HS-27A (cell line): ENCODE results near the gene ABI3.

Experiments used
- DNase-seq: peaks from one replicate; pipeline ENCODE4 v3.0.0-alpha.2; 2012; ENCODE audit warnings: low read depth, missing footprints

The ABI3 gene

DNA sequence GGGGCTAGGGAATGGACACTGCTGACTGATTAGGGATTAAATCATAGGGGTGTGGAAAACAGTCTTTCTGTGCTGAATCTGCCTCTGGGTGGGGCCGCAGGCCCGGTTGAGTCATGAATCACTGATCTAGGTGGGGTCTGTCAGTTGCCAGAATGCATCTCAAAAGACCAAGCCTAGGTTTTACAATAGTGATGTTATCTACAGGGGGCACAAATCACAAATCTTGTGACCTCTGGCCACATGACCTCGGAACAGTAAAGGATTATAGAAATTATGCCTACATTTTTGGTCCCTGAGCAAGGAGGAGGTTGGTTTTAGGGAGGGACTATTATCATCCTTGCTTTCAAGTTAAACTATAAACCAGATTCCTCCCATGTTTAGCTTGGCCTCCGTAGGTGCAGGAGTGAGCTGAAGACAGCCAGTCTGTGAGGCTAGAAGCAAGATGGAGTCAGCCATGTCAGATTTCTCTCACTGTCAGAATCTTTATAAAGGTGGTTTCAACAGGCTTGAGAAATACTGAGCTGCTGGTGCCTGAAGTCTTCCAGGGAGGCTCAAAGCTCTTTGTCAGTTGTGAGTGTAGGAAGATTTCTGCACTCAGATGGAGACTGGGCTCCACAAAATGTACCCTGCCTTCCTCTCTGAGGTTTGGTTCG is 13.0 kb upstream of the ABI3 start:
- DNase-seq, result no peak

DNA sequence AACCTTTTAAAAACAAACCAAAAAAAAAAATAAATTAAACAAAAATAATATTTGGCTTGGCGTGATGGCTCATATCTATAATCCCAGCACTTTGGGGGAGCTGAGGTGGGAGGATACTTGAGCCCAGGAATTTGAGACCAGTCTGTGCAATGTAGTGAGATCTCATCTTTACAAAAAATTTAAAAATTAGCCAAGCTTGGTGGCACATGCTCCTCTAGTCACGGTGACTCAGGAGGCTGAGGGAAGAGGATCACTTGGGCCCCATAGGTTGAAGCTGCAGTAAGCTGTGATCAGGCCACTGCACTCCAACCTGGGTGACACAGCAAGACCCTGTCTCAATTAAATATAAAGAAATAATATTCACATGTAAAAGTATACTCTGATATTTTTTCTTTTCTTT is 12.3 kb upstream of the ABI3 start:
- no peak for DNase-seq

DNA sequence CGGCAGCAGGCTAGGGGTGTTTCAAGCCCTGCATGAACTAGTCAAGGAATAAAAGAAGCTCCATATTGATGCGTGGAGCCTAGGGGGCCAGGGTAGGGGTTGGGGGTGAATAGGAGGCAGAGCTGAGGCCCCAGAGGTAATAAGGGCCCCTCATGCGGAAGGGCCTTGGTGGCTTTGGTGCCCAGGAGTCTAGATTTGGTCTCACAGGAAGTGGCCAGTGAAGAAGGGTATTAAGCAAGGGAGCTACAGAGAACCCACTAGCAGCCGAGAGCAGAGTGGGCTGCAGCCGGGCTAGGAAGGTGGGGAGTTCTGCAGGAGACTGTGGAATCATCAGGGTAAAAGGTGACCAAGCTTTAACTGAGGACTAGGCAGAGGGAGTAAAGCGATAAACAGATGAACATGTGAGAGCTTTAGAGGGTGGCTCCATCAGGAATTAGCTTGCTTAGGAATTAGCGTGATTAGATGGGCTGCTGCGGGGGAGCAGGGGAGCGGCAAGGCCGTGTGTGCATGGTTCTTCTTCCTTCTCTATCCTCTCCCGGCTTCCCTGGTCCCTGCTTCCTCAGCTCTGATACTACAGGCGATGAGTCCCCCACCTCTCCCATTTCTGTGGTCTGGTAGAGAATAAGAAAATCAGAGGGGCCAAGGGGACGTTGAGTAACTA is 10.0 kb upstream of the ABI3 start:
- no peak for DNase-seq

DNA sequence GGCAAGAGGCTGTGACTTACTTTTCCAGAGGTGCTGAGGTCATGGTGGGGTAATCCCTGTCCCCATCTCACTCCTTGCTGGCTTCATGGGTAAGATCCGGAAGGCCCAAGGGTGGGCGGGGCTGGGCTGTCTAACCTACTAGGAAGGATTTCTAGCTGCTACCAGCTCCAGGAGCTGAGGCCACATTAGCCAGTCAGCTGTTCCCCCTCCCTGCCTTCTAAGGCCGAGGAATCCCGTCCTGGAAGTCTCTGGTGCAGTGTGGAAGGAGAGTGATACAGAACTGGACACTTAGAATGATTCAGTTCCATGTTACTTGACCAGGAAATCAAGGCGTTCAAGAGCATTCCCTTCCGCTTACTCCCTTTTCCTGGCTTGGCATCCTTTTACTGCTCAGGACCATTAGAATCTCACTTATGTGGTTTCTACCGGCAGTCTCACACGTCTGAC is 9.0 kb upstream of the ABI3 start:
- DNase-seq, result no peak

DNA sequence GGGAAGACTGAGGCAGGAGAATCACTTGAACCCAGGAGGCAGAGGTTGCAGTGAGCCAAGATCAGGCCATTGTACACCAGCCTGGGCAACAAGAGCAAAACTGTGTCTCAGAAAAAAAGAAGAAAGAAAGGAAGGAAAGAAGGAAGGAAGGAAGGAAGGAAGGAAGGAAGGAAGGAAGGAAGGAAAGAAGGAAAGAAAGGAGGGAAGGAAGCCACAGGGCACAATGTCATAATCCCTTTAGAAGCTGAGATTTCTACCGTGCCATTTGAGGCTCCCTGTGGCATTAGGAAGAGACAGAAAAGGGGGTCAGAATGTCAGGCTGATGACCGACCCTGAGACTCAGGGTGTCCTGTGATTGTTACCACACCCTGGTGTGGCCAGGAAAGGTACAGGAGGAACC is 6.7 kb upstream of the ABI3 start:
- DNase-seq, result no peak

DNA sequence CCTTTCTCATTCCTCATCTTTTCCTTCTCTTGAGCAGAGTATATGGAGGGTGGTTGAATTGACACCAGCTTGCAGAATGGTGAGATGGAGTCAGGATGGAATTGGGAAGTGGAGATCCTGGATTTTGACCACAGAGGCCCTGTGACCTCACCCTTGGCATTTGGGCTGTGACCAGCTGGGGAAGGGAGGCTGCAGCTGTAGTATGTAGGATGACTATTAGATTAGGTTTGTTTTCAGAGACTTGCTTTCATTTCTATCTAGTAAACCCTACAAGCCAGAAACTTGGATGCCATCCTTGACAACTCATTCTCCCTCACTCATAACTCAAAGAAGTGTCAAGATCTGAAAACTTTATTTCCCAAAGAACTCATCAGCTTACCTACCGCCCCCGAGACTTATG is 6.0 kb upstream of the ABI3 start:
- no peak for DNase-seq

DNA sequence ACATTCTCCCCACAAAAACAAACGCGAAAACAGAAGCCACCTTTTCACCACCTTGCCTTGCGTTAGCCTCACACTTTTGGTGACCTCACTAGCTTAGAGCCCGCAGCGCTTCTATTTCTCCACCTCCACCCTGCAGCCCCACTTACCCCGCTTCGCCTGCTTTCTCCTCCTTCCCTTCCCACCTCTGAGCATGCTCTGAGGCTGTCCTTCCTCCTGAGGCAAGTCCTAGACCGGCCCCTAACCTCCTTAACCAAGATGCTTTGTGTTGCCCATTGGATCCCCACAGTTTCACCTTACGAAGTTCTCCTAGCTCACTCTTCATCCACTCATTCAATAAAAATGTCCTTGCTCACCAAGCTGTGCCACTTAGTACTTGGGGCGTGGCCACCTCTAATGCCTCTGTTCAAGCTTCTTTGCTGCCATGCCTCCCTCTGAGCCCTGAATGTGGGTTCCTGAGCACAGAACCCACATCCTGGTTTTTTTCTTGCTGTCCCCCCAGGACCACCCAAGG is 1.4 kb upstream of the ABI3 start:
- no peak for DNase-seq

DNA sequence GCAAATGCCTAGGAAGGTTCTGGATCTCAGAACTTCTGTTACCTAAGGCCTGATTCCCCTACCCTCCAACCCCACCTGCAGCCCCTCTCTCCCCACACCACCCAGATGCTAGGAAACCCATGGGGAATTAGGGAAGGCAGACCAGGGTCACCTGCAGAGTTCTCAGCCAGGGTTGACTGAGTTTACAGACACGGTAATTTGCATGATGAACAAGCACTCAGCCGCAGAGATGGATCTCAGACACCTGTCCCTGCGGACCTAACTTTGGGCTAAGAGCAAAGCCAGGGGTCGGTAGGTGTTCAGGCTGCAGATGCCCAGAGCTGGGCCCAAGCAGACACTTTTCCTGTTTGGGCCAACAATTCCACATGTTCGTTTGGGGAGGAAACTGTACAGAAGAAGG is 2.9 kb downstream of the ABI3 start:
- DNase-seq, result no peak

DNA sequence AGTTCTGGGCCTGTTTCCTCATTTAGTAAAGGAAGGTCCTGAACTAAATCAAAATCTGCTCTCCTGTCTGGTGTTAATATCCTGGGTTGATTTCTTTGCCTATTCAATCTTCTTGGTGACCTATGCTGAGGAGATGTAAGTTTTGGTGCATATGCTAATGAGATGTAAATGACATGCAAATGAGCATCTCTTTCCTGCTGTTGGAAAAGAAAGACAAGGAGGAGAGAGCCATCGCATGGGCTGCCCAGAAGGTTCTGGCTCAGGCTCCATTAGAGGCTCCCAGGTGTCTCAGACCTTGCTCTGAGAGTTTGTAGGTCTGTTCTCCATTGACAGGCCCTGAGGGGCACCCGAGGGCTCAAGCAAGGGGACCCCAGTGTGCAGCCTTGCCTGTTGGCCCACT is 3.3 kb downstream of the ABI3 start:
- DNase-seq, result no peak

DNA sequence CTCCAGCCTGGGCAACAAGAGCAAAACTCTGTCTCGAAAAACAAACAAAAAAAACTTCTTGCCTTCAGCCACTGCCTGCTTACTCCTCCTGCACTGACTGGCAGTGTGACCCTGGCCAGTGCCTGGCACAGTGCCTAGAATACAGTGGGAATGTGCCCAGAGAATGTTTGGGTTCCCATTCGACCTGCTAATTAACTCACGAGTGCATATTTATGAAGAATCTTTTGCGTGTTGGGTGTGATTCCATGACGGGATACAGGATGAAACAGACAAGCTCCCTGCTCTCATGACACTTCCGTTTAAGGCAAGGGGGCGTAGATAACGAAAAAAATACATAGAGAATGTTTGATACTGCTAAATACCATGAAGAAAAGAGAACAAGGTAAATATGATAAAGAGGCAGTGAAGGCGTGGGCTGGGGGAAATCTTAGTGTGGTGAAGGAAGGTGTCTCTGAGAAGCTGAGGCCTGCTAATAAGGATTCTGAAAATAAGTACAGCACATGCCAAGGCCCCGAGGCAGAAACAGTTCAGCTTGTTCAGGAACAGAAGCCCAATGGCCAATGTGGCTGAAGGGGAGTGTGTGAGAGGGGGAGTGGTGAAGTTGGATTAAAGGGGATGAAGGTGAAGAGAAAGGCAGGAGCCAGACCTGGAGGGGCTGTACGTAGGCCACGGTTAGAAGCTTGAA is 4.3 kb downstream of the ABI3 start:
- DNase-seq, result no peak

DNA sequence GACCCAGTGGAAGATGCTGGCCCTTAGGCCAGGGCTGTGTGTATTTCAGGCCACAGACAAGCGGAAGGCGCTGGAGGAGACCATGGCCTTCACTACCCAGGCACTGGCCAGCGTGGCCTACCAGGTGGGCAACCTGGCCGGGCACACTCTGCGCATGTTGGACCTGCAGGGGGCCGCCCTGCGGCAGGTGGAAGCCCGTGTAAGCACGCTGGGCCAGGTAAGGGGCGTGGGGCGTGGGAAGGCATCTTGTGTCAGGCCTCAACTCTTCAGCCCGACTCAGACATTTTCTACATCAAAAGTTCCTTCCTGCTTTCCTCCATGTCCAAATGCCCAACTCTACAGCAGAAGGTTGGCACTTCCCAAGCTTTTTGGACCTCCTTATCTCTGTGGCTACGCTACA is 6.0 kb downstream of the ABI3 start:
- no peak for DNase-seq

DNA sequence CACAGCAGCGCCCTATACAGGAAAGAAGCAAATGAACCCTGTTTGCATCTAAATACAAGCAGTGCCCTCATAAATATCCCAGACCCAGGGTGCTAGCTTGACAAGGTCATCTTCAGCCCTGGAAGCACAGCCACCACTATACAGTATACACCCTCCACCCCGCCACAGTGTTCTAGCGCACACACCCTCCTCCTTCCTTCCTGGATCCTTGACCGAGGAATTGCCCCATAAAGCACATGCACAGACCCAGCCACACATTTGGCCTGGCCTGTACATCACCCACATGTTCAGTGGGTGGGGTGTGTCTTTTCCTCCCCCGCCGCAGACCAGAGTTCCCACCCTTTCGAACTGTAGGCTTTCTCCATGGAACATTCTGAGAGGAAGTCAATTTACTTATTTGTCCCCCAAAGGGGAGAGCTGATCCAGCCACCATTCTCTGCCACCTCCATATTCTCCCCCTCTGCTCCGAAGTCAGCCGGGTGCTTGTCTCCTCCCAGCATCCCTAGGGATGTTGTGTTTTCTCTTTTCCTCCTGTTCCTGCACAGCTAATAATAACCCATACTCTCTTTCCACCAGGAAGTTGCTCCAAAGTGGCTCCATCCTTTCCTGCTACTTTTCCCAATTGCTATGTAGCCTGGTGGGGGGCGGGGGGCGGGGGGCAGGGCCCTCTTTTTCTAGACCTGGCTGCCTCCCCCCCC is 6.6 kb downstream of the ABI3 start:
- no peak for DNase-seq

DNA sequence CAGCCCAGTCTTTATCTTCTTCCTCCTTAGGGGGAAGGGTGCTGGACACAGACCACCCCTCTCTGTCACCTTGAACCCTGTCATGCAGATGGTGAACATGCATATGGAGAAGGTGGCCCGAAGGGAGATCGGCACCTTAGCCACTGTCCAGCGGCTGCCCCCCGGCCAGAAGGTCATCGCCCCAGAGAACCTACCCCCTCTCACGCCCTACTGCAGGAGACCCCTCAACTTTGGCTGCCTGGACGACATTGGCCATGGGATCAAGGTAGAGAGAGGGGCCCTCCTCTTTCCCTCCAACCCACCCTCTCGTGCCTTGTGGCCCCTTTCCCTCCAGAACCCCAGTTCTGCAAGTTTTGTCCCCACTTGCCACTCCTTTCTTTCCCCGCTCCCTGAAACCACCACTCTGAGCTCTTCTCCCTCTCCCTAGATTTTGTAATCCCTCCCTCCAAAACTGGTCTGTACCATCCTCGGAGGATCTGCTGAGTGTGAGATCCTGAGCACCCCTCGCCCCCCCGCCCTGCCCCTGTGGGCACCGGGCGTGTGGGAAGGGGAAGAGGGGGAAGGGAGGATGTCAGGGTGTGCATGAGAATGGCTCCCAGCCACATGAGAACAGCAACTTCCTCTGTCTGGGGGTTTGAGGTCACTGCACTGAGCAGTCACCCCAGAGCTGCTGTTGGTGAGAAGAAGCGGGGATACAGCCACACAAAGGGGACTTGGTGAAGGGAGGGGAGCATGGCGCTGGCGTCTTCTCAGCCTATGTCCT is 7.3 kb downstream of the ABI3 start:
- no peak for DNase-seq

DNA sequence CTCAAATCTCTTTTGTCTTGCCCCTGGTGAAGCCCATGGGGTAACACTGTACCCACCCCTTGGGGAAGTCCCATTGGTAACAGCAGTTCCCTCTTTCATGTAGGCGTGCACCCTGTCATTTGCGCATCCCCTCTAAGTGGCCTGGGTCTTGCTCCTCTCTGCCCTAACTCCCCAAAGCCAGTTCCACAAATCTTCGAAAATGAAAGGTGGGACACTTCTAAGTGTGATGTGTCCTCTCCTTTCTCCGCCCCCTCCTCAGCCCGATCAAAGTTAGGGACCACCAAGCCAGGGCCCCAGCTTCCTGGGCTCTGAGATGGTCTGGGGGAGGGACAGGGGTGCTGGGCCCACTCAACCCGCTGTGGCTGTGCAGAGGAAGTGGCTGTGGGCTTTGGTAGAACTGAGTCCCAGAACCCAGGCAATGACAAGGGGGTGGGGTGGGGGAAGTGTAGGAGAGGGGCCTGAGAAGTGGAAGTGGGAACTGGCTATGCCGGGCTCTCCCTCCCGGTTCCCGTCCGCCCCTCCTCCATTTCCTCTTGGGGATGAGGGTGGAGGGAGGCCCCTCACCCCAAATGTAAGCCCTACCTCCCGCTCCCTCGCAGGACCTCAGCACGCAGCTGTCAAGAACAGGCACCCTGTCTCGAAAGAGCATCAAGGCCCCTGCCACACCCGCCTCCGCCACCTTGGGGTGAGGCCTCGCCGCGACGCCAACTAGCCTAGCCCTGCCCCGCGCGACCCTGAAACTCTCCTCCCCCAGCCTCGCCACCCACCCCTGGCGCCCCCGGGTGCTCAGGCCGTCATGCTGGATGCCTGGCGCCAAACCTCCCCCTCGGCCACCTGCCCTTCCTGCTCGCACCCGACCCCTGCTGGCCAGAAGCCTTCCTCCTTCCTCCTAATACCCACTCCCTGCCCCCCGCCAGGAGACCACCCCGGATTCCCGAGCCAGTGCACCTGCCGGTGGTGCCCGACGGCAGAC is 8.7 kb downstream of the ABI3 start:
- DNase-seq, result no peak

DNA sequence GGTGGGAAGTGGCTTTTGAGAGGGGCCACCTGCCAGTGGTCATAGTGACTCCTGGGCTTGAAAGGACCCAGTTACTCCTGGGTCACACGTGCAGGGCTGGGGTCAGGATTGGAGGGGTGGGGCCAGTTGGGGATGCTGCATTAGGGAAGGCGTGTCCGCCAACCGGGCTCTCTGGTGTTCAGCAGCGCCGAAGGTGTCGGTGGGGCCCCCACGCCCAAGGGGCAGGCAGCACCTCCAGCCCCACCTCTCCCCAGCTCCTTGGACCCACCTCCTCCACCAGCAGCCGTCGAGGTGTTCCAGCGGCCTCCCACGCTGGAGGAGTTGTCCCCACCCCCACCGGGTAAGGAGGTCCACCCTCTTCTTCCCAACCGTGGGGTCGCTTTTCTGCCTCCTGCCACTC is 9.5 kb downstream of the ABI3 start:
- DNase-seq, result no peak

DNA sequence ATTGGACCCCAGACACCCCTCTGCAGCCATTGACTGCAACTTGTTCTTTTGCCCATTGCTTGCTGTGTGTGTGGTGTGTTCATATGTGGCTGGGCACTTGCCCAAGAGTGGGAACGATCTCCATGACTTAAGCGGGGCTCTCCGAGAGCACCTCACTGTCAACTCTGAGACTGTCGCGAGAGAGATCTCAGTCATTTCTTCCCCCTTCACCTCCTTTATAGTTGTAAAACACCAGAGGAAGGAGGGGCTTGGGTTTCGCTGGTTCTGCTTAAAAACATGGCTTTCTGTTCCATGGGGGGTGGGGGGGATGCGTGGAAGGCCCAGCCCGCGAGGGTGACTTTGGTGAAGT is 12.6 kb downstream of the ABI3 start:
- no peak for DNase-seq

DNA sequence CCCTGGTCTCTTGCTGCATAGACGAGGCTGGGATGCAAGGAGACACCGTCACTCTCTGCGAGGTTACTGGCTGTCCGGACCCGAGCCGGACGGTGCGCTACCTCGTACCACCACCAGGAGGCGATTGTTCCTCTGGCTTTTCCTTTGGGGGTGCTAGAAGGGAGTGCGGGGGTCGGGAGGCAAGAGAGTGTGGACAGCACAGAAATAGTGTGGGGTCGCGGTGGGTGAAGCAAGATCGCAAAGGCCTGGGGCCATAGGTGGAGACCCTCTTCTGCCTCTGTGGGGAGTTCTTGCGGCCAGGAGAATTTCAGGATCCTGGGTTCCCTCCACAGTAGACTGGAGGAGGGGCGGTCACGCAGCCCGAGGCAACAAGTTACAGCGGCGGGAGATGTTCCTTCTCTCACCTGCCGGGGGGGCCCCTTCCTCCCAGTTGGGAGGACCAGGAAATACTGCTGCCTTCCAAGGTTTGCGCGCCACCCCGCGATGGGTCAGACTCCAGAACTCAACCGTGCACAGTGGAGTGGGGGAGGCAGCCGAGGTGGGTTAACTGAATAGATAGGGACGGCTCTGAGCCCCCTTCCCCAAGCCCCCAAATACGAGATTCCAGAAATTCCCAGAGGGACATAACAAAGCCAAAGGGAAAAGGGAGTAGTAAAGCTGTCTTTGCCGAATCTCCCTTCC is 13.2 kb downstream of the ABI3 start:
- no peak for DNase-seq

DNA sequence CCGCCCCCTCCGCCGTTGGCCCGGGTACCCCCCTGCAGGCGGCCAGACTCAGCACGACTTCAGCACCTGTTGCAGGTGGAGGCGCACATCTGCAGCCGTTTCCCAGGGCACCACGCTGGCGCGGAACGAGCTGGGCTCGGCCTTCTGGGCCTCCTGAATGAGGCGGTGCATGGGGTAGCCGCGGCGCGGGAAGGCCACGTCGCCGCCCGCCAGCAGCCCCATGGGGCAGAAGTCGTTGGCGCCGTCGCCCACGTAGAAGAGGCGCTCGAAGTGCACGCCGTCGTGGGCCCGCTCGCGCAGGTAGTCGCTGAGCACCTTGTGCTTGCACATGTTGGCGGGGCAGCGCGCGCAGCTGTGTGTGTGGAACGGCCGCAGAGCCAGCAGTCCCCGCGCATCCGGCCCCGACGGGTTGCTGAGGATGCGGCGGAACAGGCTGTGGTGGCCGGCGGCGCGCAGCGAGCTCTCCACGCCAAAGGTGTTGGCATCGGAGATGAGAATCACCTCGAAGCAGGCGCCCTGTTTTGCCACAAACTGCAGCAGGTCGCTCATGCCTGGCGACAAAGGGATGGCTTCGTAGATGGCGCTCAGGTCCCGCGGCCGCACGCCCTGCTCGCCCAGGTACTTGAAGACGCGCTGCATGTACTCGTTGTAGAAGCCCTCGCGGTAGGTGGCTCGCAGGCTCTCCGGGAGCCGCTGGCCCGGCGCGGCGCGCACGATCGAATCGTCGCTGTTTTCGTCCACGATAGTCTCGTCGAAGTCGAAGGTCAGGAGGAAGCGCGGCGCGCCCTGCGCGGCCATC is 13.9 kb downstream of the ABI3 start:
- DNase-seq, result no peak

DNA sequence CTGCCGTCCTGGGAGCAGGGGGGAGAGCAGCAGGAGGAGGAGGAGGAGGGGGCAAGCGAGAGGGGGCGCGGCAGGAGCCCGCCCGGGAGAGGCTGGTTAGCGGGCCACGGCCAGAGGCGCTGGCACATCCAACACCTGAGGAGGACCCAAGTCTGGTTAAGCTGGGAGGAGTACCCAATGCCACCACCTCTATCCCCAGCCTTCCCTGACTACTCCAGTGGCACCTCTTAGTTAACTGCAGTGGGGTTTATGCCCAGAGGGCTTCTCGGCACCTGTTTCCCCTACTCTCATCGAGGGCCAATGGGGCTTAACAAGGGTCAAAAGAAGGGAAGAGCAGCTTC is 14.5 kb downstream of the ABI3 start:
- DNase-seq, result no peak
